T-helper 2 cell treated with Interferon-gamma antibody and Interleukin-4, amounts not matched to agents 100 ng/mL and 5 ng/mL, for 36 hours (primary cell): ENCODE measurements around the gene COL4A2. TPM values are rescaled to one million over a fixed set of nuclear protein-coding genes. Genes with fewer than 3 reads are reported as not detected.
"Not testable (repeated sequence)": the region's sequence is repeated elsewhere in the genome, so short reads cannot be mapped to it uniquely, and the experiment has no call there.

Experiments
- intact Hi-C: fragments of 100-400 bp; cut with micrococcal nuclease; formaldehyde crosslinking; loops from one replicate; pipeline ENCODE4 v1.15.1; 2023
- total RNA-seq: library from RNA; stranded (reverse); gene quantifications from 2 replicates; pipeline ENCODE4 v1.2.3, GENCODE V29; 2022

The COL4A2 gene
- total RNA-seq, 1 donor from 2014 or later = not detected

GRCh38 chr13:110470272-110471009, 163.4 kb downstream of the COL4A2 start:
- intact Hi-C loops = no loop called here

GRCh38 chr13:110471156-110471832, 164.2 kb downstream of the COL4A2 start:
- intact Hi-C loops = no loop called here

GRCh38 chr13:110471833-110472162, 164.7 kb downstream of the COL4A2 start:
- intact Hi-C loops = no loop called here

GRCh38 chr13:110472904-110473563, 165.9 kb downstream of the COL4A2 start:
- intact Hi-C loops = no loop called here

- intact Hi-C loops = no loop called here
These were observed 167.6 kb downstream of the COL4A2 start for GRCh38 chr13:110474713-110475112.

GRCh38 chr13:110475117-110475516, 168.0 kb downstream of the COL4A2 start:
- intact Hi-C loops = no loop called here

GRCh38 chr13:110475550-110476219, 168.6 kb downstream of the COL4A2 start:
- intact Hi-C loops = no loop called here

GRCh38 chr13:110476220-110476617, 169.1 kb downstream of the COL4A2 start:
- intact Hi-C loops = no loop called here

GRCh38 chr13:110477706-110478245, 170.7 kb downstream of the COL4A2 start:
- intact Hi-C loops = no loop called here

GRCh38 chr13:110478405-110479214, 171.5 kb downstream of the COL4A2 start:
- intact Hi-C loops = no loop called here

- intact Hi-C loops = no loop called here
These were observed 172.1 kb downstream of the COL4A2 start for GRCh38 chr13:110479215-110479545.

GRCh38 chr13:110479648-110480047, 172.6 kb downstream of the COL4A2 start:
- intact Hi-C loops = no loop called here

GRCh38 chr13:110480161-110480560, 173.1 kb downstream of the COL4A2 start:
- intact Hi-C loops = no loop called here

GRCh38 chr13:110483386-110483968, 176.4 kb downstream of the COL4A2 start:
- intact Hi-C loops = no loop called here

- intact Hi-C loops = no loop called here
These were observed 177.4 kb downstream of the COL4A2 start for GRCh38 chr13:110484290-110485048.

GRCh38 chr13:110485604-110486003, 178.5 kb downstream of the COL4A2 start:
- intact Hi-C loops = no loop called here

GRCh38 chr13:110486061-110486715, 179.1 kb downstream of the COL4A2 start:
- intact Hi-C loops = no loop called here

GRCh38 chr13:110486880-110487279, 179.8 kb downstream of the COL4A2 start:
- intact Hi-C loops = not testable (repeated sequence)
